CD4-positive, alpha-beta memory T cell (primary cell): Measurements from ENCODE around the gene SYCN. TPM values are rescaled to one million over a fixed set of nuclear protein-coding genes. Genes with fewer than 3 reads are reported as not detected.
"Not testable (repeated sequence)": the region's sequence is repeated elsewhere in the genome, so short reads cannot be mapped to it uniquely, and the experiment has no call there.

Experiments
- CTCF ChIA-PET: fragments of 350-600 bp; sonication (Branson Sonifier 250); formaldehyde crosslinking; loops from one replicate; lab custom pipeline; 2021; ENCODE audit warnings: inconsistent platforms; ENCODE audit not compliant: partially characterized antibody; lab: Charles Lee
- POLR2A ChIA-PET: fragments of 350-600 bp; sonication (Branson Sonifier 250); formaldehyde crosslinking; loops from one replicate; lab custom pipeline; 2021; ENCODE audit not compliant: partially characterized antibody; lab: Charles Lee
- DNase-seq, 5 donors: peaks; one replicate each; pipeline versions ENCODE4 v3.0.0 to v3.0.0-alpha.2; 2020 to 2022; ENCODE audit warnings: mixed read lengths in 1 of 5
- H3K27ac ChIP-seq: one replicate; pipeline ENCODE4 v1.7.0; 2013; ENCODE audit warnings: low read depth, low read length
- H3K27me3 ChIP-seq: 2 replicates; pipeline ENCODE4 v1.7.0; 2013; ENCODE audit warnings: mild to moderate bottlenecking, low read length, moderate library complexity; ENCODE audit not compliant: insufficient read depth
- H3K36me3 ChIP-seq: 2 replicates; pipeline ENCODE4 v1.7.0; 2013; ENCODE audit warnings: mild to moderate bottlenecking, low read length, moderate library complexity; ENCODE audit not compliant: insufficient read depth
- H3K4me1 ChIP-seq: 2 replicates; pipeline ENCODE4 v1.7.0; 2013; ENCODE audit warnings: mild to moderate bottlenecking, low read length, moderate library complexity; ENCODE audit not compliant: insufficient read depth
- H3K4me3 ChIP-seq, 2 donors: one replicate each; pipeline ENCODE4 v1.7.0; 2013; ENCODE audit warnings: low read length in 2 of 2, mild to moderate bottlenecking in 1 of 2
- H3K9me3 ChIP-seq, 2 donors: one replicate each; pipeline ENCODE4 v1.7.0; 2013; ENCODE audit warnings: low read length in 2 of 2, control low read depth in 1 of 2; ENCODE audit not compliant: control insufficient read depth in 1 of 2
- H3K27ac Mint-ChIP-seq, 7 donors: one replicate each; pipeline ENCODE4 v1.8.0; 2020 to 2021; ENCODE audit warnings: mixed read lengths in 7 of 7, mild to moderate bottlenecking in 6 of 7, inconsistent platforms in 3 of 7, moderate library complexity in 3 of 7
- H3K27me3 Mint-ChIP-seq, 2 donors: one replicate each; pipeline ENCODE4 v1.8.0; 2020 to 2021; ENCODE audit warnings: mixed read lengths in 2 of 2
- H3K36me3 Mint-ChIP-seq, 2 donors: one replicate each; pipeline ENCODE4 v1.8.0; 2020 to 2021; ENCODE audit warnings: mixed read lengths in 2 of 2, inconsistent platforms in 1 of 2, mild to moderate bottlenecking in 1 of 2
- H3K4me1 Mint-ChIP-seq, 4 donors: one replicate each; pipeline ENCODE4 v1.8.0; 2020 to 2021; ENCODE audit warnings: mixed read lengths in 4 of 4, mild to moderate bottlenecking in 1 of 4
- H3K4me3 Mint-ChIP-seq, 8 donors: one replicate each; pipeline ENCODE4 v1.8.0; 2020 to 2021; ENCODE audit warnings: mixed read lengths in 8 of 8, mild to moderate bottlenecking in 7 of 8, moderate library complexity in 6 of 8, inconsistent platforms in 3 of 8
- H3K9me3 Mint-ChIP-seq, 8 donors: one replicate each; pipeline ENCODE4 v1.8.0; 2020 to 2021; ENCODE audit warnings: mixed read lengths in 8 of 8, mild to moderate bottlenecking in 5 of 8, inconsistent platforms in 3 of 8, moderate library complexity in 1 of 8
- intact Hi-C: fragments of 100-400 bp; cut with micrococcal nuclease; formaldehyde crosslinking; loops from one replicate; pipeline ENCODE4 v1.15.1; 2023
- polyA plus RNA-seq, 2 donors: library from polyadenylated mRNA; unstranded; fragments of 300-500 nt; fragmentation: Illumina TruSeq; gene quantifications; one replicate each; pipeline ENCODE4 v1.2.3, GENCODE V29; 2021
- total RNA-seq, 2 experiments: library from RNA; stranded (reverse); gene quantifications; one replicate each; pipeline ENCODE4 v1.2.3, GENCODE V29; 2021

The SYCN gene
- total and polyA plus RNA-seq, 4 experiments from 2014 or later: not detected

GRCh38 chr19:39247701-39248664 is 43.9 kb upstream of the SYCN start:
- Mint-ChIP-seq H3K9me3 (no peaks in the 10 kb centered on the region), H3K4me3 (peak overlapping the region in 2 of 8 donors; percentile 13 to 27)

GRCh38 chr19:39246951-39247669 is 43.0 kb upstream of the SYCN start:
- peak in 3 of 5 donors; percentile 22 to 56 (median 30) for DNase-seq
- no peaks in the 10 kb centered on the region for H3K36me3 ChIP-seq
- H3K27ac ChIP-seq: no peak overlapping the region
- Mint-ChIP-seq H3K27me3 (peaks cover 1 to 4% of the 10 kb centered on the region in 2 donors), H3K4me3 (peak overlapping the region; percentile 36 to 73 (median 56)), H3K9me3 (no peaks in the 10 kb centered on the region), H3K36me3 (no peaks in the 10 kb centered on the region), H3K4me1 (peaks cover 0 to 4% (median 3%) of the 10 kb centered on the region in 4 donors), H3K27ac (no peak overlapping the region)
- POLR2A ChIA-PET: interaction anchor here (0.8 to 1.0 kb wide), 2 partner anchors 120 to 144 kb away, joined by 3 read pairs; partner anchors contain the start of genes MED29 and PAF1
- no peaks in the 10 kb centered on the region for H3K4me1 ChIP-seq
- CTCF ChIA-PET: no interaction called here
- no peaks in the 10 kb centered on the region for H3K27me3 ChIP-seq
- intact Hi-C loops: no loop called here
- H3K9me3 ChIP-seq: no peaks in the 10 kb centered on the region
- H3K4me3 ChIP-seq: no peak overlapping the region

More at GRCh38 chr19:39247701-39248664, 43.9 kb upstream of the SYCN start:
- H3K4me3 ChIP-seq: no peak overlapping the region
- DNase-seq: peak in 2 of 5 donors; percentile 14 to 17
- intact Hi-C loops: no loop called here
- Mint-ChIP-seq H3K27me3 (peaks cover 1 to 4% of the 10 kb centered on the region in 2 donors), H3K27ac (no peak overlapping the region), H3K4me1 (peaks cover 0 to 7% (median 3%) of the 10 kb centered on the region in 4 donors), H3K36me3 (no peaks in the 10 kb centered on the region)
- POLR2A ChIA-PET: interaction anchor here (0.8 to 1.0 kb wide), 2 partner anchors 121 to 143 kb away, joined by 3 read pairs; partner anchors contain the start of genes MED29 and PAF1
- H3K36me3 ChIP-seq: no peaks in the 10 kb centered on the region
- H3K4me1 ChIP-seq: no peaks in the 10 kb centered on the region
- no peak overlapping the region for H3K27ac ChIP-seq
- CTCF ChIA-PET: no interaction called here
- no peaks in the 10 kb centered on the region for H3K9me3 ChIP-seq
- no peaks in the 10 kb centered on the region for H3K27me3 ChIP-seq

- H3K27me3 Mint-ChIP-seq, H3K4me3 ChIP-seq, H3K36me3 ChIP-seq, DNase-seq, H3K4me3 Mint-ChIP-seq, H3K36me3 Mint-ChIP-seq, H3K27me3 ChIP-seq, intact Hi-C loops, H3K27ac ChIP-seq, H3K4me1 ChIP-seq, CTCF ChIA-PET, H3K4me1 Mint-ChIP-seq, H3K9me3 ChIP-seq, H3K9me3 Mint-ChIP-seq, POLR2A ChIA-PET, H3K27ac Mint-ChIP-seq: not testable (repeated sequence)
These were observed 41.1 kb upstream of the SYCN start for GRCh38 chr19:39245166-39245565.

GRCh38 chr19:39244410-39245100 is 40.5 kb upstream of the SYCN start, which contains the start of gene IFNL3:
TSS of gene IFNL3 (minus strand) at chr19:39245006. CDS start at chr19:39244967, 39 bp downstream.
- CTCF ChIA-PET, POLR2A ChIA-PET: not testable (repeated sequence)
- peak within 1 kb of the TSS in 1 of 7 donors; percentile 71 for H3K27ac Mint-ChIP-seq

GRCh38 chr19:39243741-39244140 is 39.7 kb upstream of the SYCN start:
- POLR2A ChIA-PET, DNase-seq, H3K4me3 Mint-ChIP-seq, intact Hi-C loops, H3K36me3 ChIP-seq, H3K36me3 Mint-ChIP-seq, H3K4me1 Mint-ChIP-seq, H3K9me3 Mint-ChIP-seq, H3K9me3 ChIP-seq, H3K27me3 ChIP-seq, H3K27ac Mint-ChIP-seq, H3K4me3 ChIP-seq, CTCF ChIA-PET, H3K4me1 ChIP-seq, H3K27me3 Mint-ChIP-seq, H3K27ac ChIP-seq: not testable (repeated sequence)

More at GRCh38 chr19:39244410-39245100, 40.5 kb upstream of the SYCN start, which contains the start of gene IFNL3:
- H3K4me3 Mint-ChIP-seq, H3K27me3 Mint-ChIP-seq, H3K4me3 ChIP-seq, H3K4me1 Mint-ChIP-seq, H3K4me1 ChIP-seq, H3K27me3 ChIP-seq, H3K9me3 ChIP-seq, H3K36me3 Mint-ChIP-seq, intact Hi-C loops, H3K27ac ChIP-seq, H3K9me3 Mint-ChIP-seq, H3K36me3 ChIP-seq, DNase-seq: not testable (repeated sequence)

- Histone ChIP-seq H3K9me3 (no peaks in the 10 kb centered on the region), H3K27me3 (no peaks in the 10 kb centered on the region), H3K4me3 (no peak overlapping the region), H3K4me1 (peaks cover 25% of the 10 kb centered on the region), H3K36me3 (no peaks in the 10 kb centered on the region), H3K27ac (no peak overlapping the region)
- Mint-ChIP-seq H3K9me3 (peaks cover 0 to 1% (median 0%) of the 10 kb centered on the region in 8 donors), H3K36me3 (no peaks in the 10 kb centered on the region), H3K27ac (no peak overlapping the region), H3K27me3 (no peaks in the 10 kb centered on the region), H3K4me3 (no peak overlapping the region), H3K4me1 (peaks cover 8 to 32% (median 18%) of the 10 kb centered on the region in 4 donors)
- CTCF ChIA-PET: no interaction called here
- POLR2A ChIA-PET: no interaction called here
- intact Hi-C loops: no loop called here
- no peak for DNase-seq
These were observed 36.4 kb upstream of the SYCN start for GRCh38 chr19:39240421-39240820.
